AG09319 (cell line): Measurements from ENCODE around the gene LMO1.

Experiments used
- DNase-seq: peaks from one replicate; pipeline ENCODE4 v3.0.0-alpha.2; 2010; ENCODE audit warnings: low read depth; ENCODE audit errors: extremely low read depth
- CTCF ChIP-seq: IDR thresholded peaks from 2 replicates; pipeline ENCODE4 v1.5.1; 2011; ENCODE audit warnings: low read depth, mild to moderate bottlenecking, inconsistent platforms, low read length, moderate library complexity

Gene LMO1

GRCh38 chr11:8258784-8259183, 4.9 kb downstream of the LMO1 start:
- DNase-seq, result peak; percentile 49
- TF ChIP-seq CTCF, result no peak

DNA sequence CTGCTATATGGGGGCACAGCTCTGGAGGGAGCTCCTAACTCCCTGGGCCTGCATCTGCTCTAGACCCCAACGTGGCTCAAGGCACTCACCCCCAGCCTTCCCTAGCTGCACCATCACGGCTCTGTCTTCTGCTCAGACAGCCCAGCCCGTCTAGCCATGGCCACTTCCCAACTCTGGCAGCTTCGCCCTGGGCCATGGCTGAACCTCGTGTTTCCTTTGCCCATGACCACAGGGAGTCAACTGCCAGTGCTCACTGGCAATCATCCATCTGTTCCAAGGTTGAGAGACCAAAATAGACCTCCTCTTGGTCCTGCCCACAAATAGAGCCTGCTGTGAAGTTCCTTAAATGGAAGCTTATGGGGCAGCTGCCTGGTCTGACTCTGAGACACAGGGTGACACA, 5.4 kb downstream of the LMO1 start:
- TF ChIP-seq CTCF, result no peak
- DNase-seq, result no peak

DNA sequence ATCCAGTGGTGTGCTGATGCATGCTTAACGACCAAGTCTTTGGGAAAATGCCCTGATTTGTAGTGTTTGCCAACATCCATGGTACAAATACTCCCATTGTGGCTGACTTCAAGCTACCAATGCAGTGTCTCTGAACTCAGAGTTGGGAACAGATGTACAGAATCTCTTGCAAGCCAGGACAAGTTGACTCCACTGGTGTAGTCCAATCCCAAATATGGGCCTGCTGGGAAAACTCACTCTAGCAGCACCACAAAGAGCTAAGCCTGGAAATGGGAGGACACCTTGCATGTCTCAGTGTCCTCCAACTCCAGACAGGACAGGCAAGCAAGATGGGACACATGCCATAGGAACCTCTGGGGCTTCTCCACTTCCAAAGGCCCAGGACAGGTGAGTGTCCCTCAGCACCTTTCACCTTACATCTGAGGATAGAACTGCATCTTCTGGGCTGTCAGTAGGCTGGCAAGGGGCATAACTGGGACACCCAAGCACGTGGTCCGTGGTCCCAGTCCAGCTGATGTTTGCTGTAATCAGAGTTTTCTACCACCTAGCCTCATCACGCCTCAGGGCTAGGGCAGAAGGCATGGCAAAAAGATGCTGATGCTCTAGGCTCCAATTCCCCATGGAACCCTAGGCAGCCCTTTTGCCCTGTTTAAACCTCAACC, 6.5 kb downstream of the LMO1 start:
- no peak for DNase-seq
- no peak for TF ChIP-seq CTCF

DNA sequence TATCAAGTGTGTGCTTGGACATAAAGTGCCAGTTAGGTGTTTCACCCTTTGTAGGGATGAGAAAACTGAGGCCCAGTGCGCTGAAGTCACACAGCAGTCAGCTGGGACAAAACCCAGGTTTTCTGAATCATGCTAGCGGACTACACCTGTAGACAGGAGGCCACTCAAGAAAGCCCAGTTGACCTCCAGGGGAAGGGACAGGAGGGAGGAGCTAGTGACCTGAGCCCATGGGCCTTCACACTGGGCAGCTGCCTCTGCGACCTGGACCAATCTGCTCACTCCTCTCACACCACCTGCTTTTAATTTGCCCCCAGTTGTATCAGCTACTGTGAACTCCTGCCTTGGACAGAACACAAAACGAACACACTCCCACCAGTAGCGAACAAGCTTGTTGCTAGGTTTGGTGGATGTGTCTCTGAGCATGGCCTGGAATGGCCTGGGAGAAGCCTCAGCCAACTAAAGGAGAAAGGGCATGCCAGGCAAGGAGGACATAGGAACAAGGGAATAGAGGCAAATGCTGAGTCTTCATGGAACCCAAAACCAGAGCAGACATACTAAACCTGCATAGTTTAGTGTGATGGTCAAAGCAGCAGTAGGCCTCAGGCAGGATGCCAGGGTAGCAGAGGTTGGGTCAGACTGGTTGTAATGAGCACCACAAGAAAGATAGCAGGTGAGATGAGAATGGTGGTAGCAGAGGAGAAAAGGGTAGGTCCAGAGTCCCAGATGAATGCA, 7.2 kb downstream of the LMO1 start:
- TF ChIP-seq CTCF, result no peak
- no peak for DNase-seq

- TF ChIP-seq CTCF, result no peak
- DNase-seq, result no peak
Observed at GRCh38 chr11:8253566-8253965, 10.1 kb downstream of the LMO1 start.

DNA sequence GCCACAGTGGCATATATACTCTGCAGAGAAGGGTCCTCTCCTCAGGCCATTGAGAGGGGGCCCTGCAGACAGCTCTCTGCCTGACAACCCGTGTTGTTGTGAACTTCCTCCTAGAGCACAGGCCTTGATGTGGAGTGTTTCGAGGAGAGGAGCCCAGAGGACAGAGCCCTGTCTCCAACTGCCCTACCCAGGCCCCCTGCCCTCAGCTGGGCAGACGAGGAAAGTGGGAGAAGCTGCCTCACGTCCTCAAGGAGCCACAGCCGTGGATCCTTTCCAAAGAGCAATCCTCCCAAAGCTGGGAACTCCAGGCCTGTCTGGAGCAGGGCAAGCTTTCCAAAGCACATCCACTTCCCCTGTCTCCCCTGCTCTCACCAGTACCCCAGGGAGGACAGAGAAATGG, 10.7 kb downstream of the LMO1 start:
- DNase-seq, result no peak
- no peak for TF ChIP-seq CTCF

- DNase-seq, result no peak
Observed at GRCh38 chr11:8252388-8252787, 11.3 kb downstream of the LMO1 start.

More at GRCh38 chr11:8252388-8252787, 11.3 kb downstream of the LMO1 start:
- no peak for TF ChIP-seq CTCF
